ENCODE data around the gene PTK6.

- TF ChIP-seq CTCF (IDR thresholded peaks at IDR 0.05) (no peak), POLR2AphosphoS5 (IDR thresholded peaks at IDR 0.05) (no peak), EP300 (IDR thresholded peaks at IDR 0.05; ENCODE audit: low read depth) (no peak), POLR2A (IDR thresholded peaks at IDR 0.05) (no peak)
Measured at GRCh38 chr20:63522091-63522868, 14.9 kb downstream of the PTK6 start.

All from transverse colon (tissue), 4 donors.